ENCODE results near the gene SRC.

The SRC gene

DNA sequence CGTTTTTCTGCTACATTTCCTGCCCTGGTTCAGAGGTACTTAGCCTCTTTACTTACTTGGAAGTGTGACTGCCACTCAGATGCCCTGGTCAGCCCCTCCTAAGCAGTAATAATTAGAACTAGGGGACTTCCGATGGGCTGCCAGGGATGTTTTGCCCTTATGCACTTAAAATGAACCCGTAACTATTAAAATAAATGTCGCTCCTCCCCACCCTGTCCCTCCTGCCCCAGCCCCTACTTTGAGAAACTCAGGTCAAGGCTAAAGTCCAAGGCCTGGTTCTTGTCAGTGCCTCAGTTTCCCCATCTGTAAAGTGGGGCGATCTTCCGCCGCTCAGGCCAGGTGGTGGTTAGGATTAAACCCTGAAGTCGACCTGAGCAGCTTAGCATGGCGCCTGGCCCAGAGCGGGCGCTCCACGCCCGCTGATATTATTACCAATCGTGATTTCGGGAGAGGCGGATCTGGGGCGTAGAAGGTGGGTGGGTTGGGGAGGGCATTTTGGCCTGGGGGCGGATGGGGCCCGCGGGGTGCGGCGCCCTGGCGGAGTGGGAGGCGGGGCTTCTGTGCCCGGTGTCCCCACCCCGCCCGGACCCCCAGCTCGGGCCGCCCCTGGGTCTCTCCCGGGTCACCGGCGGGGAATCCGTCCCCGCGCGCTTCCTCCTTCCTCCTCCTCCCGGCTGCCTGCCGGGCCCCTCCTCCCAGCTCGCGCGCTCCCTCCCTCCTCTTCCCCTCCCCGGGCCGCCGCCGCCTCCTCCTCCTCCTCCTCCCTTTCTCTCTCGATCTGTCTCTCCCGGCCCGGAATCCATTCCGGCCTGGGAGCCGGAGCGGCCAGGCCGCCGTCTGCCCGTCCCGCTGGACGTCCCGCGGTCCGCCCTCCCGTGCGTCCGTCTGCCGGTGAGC, at the start of gene SRC:
Gene SRC (plus strand): TSS at position 802 of the 897 bp plus-strand sequence. CDS start 38,014 bp downstream, outside the sequence.
- Mint-ChIP-seq H3K9me3 (no peaks in the 10 kb centered on the region), H3K36me3 (peaks cover 22% of the 10 kb centered on the region), H3K4me3 (peak within 1 kb of the TSS; percentile 81), H3K27ac (peak within 1 kb of the TSS; percentile 84), H3K4me1 (peaks cover 67% of the 10 kb centered on the region), H3K27me3 (no peaks in the 10 kb centered on the region)
- ATAC-seq = peak; percentile 72

GRCh38 chr20:37296371-37296770, 49.6 kb upstream of the SRC start:
- H3K36me3 Mint-ChIP-seq = peaks cover 56% of the 10 kb centered on the region
- no peak overlapping the region for H3K4me3 Mint-ChIP-seq
- ATAC-seq = no peak
- peaks cover 4% of the 10 kb centered on the region for H3K9me3 Mint-ChIP-seq
- H3K4me1 Mint-ChIP-seq = peaks cover 61% of the 10 kb centered on the region
- no peaks in the 10 kb centered on the region for H3K27me3 Mint-ChIP-seq
- H3K27ac Mint-ChIP-seq = no peak overlapping the region

DNA sequence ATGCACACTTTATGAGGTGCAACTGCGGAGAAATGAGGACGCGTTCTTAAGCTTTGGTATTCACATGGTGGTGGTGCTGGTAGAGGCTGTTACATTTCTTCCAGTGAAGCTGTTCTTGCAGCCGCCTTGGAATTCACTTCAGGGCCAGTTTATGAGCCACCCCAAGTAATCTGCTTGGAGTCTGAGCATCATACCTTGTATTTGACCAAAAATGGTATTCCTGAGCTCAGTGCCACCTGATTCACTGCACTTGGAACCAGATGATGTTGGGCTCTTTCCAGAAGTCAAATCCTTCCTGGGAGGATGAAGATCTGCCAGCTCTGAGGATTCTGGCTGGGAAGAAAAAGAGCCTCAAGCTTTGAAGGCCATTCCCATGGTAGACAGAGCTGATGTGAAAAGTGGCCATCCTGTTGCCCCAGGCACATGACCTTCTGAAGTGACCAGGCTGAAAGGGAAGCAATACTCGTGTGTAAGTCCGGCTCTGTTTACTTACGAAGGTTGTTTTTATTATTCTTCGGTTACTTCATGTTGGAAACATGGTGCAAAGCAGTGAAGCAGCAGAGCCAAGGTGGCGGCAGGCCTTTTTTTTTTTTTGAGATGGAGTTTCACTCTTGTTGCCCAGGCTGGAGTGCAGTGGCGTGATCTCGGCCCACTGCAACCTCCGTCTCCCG, 48.7 kb upstream of the SRC start:
- no peak for ATAC-seq
- Mint-ChIP-seq H3K4me3 (no peak overlapping the region), H3K27me3 (no peaks in the 10 kb centered on the region), H3K36me3 (peaks cover 57% of the 10 kb centered on the region), H3K4me1 (peaks cover 58% of the 10 kb centered on the region), H3K27ac (no peak overlapping the region), H3K9me3 (peaks cover 4% of the 10 kb centered on the region)

DNA sequence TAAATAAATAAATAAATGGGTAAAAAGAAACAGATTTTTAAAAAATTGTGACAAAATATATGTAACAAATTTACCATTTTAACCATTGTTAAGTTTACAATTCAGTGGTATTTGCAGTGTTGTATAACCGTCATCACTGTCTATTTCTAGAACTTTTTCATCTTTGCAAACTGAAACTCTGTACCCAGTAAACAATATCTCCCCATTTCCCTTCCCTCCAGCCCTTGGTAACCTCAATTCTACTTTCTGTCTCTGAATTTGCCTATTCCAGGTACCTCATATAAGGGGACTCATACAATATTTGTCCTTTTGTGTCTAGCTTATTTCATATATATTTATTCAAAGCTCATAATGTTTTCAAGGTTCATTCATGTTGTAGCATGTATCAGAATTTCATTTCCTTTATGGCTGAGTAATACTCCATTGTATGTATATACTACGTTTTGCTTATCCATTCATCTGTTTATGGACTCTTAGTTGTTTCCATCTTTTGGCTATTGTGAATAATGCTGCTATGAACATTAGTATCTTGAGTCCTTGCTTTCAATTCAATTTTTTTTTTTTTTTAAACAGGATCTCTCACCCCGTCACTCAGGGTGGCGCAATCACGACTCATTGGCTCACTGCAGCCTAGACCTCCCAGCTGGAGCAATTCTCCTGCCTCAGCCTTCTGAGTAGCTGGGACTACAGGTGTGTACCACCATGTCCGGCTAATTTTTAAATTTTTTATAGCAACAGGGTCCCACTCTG, 47.6 kb upstream of the SRC start:
- Mint-ChIP-seq H3K36me3 (peaks cover 57% of the 10 kb centered on the region), H3K4me1 (peaks cover 49% of the 10 kb centered on the region), H3K27ac (no peak overlapping the region), H3K4me3 (no peak overlapping the region), H3K9me3 (peaks cover 4% of the 10 kb centered on the region), H3K27me3 (no peaks in the 10 kb centered on the region)
- no peak for ATAC-seq

- H3K27me3 Mint-ChIP-seq = no peaks in the 10 kb centered on the region
- H3K27ac Mint-ChIP-seq = peak overlapping the region; percentile 12
Observed at GRCh38 chr20:37299718-37300528, 46.0 kb upstream of the SRC start.

GRCh38 chr20:37301120-37301519, 44.8 kb upstream of the SRC start:
- no peak overlapping the region for H3K27ac Mint-ChIP-seq
- no peak for ATAC-seq
- no peaks in the 10 kb centered on the region for H3K9me3 Mint-ChIP-seq
- peaks cover 64% of the 10 kb centered on the region for H3K36me3 Mint-ChIP-seq
- no peak overlapping the region for H3K4me3 Mint-ChIP-seq
- peaks cover 42% of the 10 kb centered on the region for H3K4me1 Mint-ChIP-seq
- no peaks in the 10 kb centered on the region for H3K27me3 Mint-ChIP-seq

More at GRCh38 chr20:37299718-37300528, 46.0 kb upstream of the SRC start:
- Mint-ChIP-seq H3K9me3 (no peaks in the 10 kb centered on the region), H3K4me3 (no peak overlapping the region), H3K36me3 (peaks cover 54% of the 10 kb centered on the region), H3K4me1 (peaks cover 40% of the 10 kb centered on the region)
- no peak for ATAC-seq

DNA sequence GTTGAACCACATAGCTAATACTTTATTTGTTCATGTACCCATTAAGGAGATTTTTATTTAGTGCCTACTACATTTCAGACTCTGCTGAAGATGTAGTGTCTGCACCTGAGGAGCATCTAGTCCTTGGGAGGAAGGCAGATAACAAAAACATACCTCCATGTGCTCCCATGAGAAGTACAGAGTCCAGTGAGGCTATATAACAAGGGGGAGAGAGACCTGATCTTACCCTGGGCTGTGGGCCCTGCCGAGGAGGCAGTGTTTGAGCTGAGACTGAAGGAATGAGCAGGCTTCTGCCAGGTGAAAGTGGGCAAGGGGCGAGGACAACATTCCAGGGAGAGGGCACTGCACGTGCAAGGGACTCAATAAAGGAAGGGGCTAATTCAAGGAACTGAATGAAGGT, 44.4 kb upstream of the SRC start:
- Mint-ChIP-seq H3K27ac (no peak overlapping the region), H3K36me3 (peaks cover 67% of the 10 kb centered on the region), H3K4me3 (no peak overlapping the region), H3K4me1 (peaks cover 38% of the 10 kb centered on the region), H3K9me3 (no peaks in the 10 kb centered on the region), H3K27me3 (no peaks in the 10 kb centered on the region)
- ATAC-seq = no peak

GRCh38 chr20:37302981-37303380, 43.0 kb upstream of the SRC start:
- H3K27ac Mint-ChIP-seq = no peak overlapping the region
- peaks cover 65% of the 10 kb centered on the region for H3K36me3 Mint-ChIP-seq
- no peak for ATAC-seq
- H3K4me3 Mint-ChIP-seq = no peak overlapping the region
- H3K4me1 Mint-ChIP-seq = peaks cover 42% of the 10 kb centered on the region
- H3K27me3 Mint-ChIP-seq = no peaks in the 10 kb centered on the region
- no peaks in the 10 kb centered on the region for H3K9me3 Mint-ChIP-seq

- Mint-ChIP-seq H3K36me3 (peaks cover 72% of the 10 kb centered on the region), H3K9me3 (no peaks in the 10 kb centered on the region), H3K27ac (no peak overlapping the region), H3K27me3 (no peaks in the 10 kb centered on the region), H3K4me3 (no peak overlapping the region), H3K4me1 (peaks cover 49% of the 10 kb centered on the region)
- ATAC-seq = no peak
Observed at GRCh38 chr20:37303637-37304036, 42.3 kb upstream of the SRC start.

DNA sequence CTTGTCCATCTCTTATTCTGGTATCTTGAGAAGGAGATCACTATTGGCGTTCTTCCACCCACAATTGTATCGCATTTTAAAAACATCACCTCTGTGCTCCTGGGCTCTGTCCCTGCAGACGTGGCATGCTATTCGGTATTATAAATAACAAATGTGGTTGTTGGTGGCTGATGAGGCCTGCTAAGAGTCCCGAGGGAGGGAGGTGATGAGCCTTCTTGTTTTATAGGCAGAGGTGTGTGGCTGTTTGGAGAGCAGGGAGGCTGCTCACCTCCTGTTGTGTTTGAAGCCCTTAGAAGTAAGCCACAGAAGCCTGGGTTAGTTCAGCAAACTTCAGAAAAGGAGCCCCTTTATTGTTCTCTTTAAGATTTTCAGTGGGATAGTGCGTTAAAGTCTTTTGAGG, 40.9 kb upstream of the SRC start:
- no peak for ATAC-seq
- H3K27me3 Mint-ChIP-seq = no peaks in the 10 kb centered on the region
- peak overlapping the region; percentile 36 for H3K27ac Mint-ChIP-seq
- H3K4me1 Mint-ChIP-seq = peaks cover 55% of the 10 kb centered on the region
- H3K36me3 Mint-ChIP-seq = peaks cover 74% of the 10 kb centered on the region
- no peaks in the 10 kb centered on the region for H3K9me3 Mint-ChIP-seq
- no peak overlapping the region for H3K4me3 Mint-ChIP-seq

DNA sequence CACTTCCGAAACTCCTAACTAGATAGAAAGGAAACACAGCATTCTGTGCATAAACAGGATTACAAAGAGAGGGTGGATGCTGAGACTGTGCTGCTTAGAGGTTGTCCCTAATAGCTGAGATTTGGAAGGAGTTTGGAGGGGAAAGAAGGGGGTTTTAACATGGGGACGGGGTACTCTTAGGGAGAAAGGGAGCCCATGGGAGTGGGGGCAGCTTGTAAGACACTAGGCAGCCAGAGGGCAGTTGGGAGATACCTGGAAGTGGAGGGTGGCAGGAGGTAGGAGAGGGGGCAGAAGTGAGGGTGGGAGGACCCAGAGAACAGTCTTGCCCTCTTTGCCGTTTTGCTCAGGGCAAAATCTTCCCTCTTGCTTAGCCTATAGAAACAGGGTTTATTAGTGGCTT, 40.1 kb upstream of the SRC start:
- H3K27me3 Mint-ChIP-seq = no peaks in the 10 kb centered on the region
- no peak overlapping the region for H3K4me3 Mint-ChIP-seq
- H3K27ac Mint-ChIP-seq = no peak overlapping the region
- peaks cover 76% of the 10 kb centered on the region for H3K36me3 Mint-ChIP-seq
- ATAC-seq = no peak
- H3K4me1 Mint-ChIP-seq = peaks cover 59% of the 10 kb centered on the region
- H3K9me3 Mint-ChIP-seq = no peaks in the 10 kb centered on the region

GRCh38 chr20:37308086-37309050, 37.6 kb upstream of the SRC start:
- H3K27me3 Mint-ChIP-seq = no peaks in the 10 kb centered on the region
- peak overlapping the region; percentile 54 for H3K27ac Mint-ChIP-seq
- H3K36me3 Mint-ChIP-seq = peaks cover 59% of the 10 kb centered on the region
- no peaks in the 10 kb centered on the region for H3K9me3 Mint-ChIP-seq
- peak; percentile 58 for ATAC-seq
- H3K4me3 Mint-ChIP-seq = no peak overlapping the region
- H3K4me1 Mint-ChIP-seq = peaks cover 58% of the 10 kb centered on the region

- H3K27ac Mint-ChIP-seq = peak overlapping the region; percentile 54
- H3K36me3 Mint-ChIP-seq = peaks cover 62% of the 10 kb centered on the region
- no peak for ATAC-seq
- peaks cover 67% of the 10 kb centered on the region for H3K4me1 Mint-ChIP-seq
- H3K27me3 Mint-ChIP-seq = no peaks in the 10 kb centered on the region
- no peaks in the 10 kb centered on the region for H3K9me3 Mint-ChIP-seq
- H3K4me3 Mint-ChIP-seq = no peak overlapping the region
Observed at GRCh38 chr20:37309290-37309689, 36.6 kb upstream of the SRC start.

Measured in stimulated activated memory B cell treated with anti-CD40 and anti-IgM and Interleukin-4, amounts not matched to agents 10 μg/mL and 1 μg/mL and 100 μg/mL, for 72 hours (primary cell).